B cell (primary cell): ENCODE data around the gene RETN.

Experiments
- CTCF ChIP-seq: fragments of 200-600 bp; IDR thresholded peaks from one replicate; pipeline ENCODE4 v1.8.0; 2022; ENCODE audit warnings: antibody characterized with exemption, mild to moderate bottlenecking
- EZH2 ChIP-seq: IDR thresholded peaks from 2 replicates; pipeline ENCODE4 v1.6.1; 2012; ENCODE audit warnings: borderline replicate concordance, low read depth, mild to moderate bottlenecking, moderate library complexity, low read length; ENCODE audit not compliant: insufficient read depth, poor library complexity, severe bottlenecking

GRCh38 chr19:7648265-7649014 is 20.4 kb upstream of the RETN start:
- TF ChIP-seq EZH2 (no peak), CTCF (no peak)
